AG04450 (cell line): ENCODE data around the gene TMEM271. TPM values are rescaled to one million over a fixed set of nuclear protein-coding genes. Genes with fewer than 3 reads are reported as not detected.

Experiments
- CTCF ChIA-PET: fragments of 300-600, 350-600 bp; formaldehyde crosslinking; extraction: SDS; loops from one replicate; lab custom pipeline; 2022; ENCODE audit warnings: antibody characterized with exemption, inconsistent platforms; lab: Charles Lee
- POLR2A ChIA-PET: fragments of 350-600 bp; formaldehyde crosslinking; extraction: SDS; loops from one replicate; lab custom pipeline; 2021; ENCODE audit warnings: antibody characterized with exemption, inconsistent platforms; lab: Yijun Ruan, JAX
- DNase-seq: peaks from one replicate; pipeline ENCODE4 v3.0.0-alpha.2; 2011; ENCODE audit warnings: low read depth, low spot score
- H3K27ac ChIP-seq: one replicate; pipeline ENCODE4 v1.5.1; 2012; ENCODE audit warnings: low read depth, low read length, control low read depth
- H3K27me3 ChIP-seq: one replicate; pipeline ENCODE4 v1.6.0; 2012; ENCODE audit warnings: low read length; ENCODE audit not compliant: control insufficient read depth, insufficient read depth
- H3K4me3 ChIP-seq: 2 replicates; pipeline ENCODE4 v1.5.1; 2011; ENCODE audit warnings: mild to moderate bottlenecking, low read depth, low read length, control low read depth
- H3K9me3 ChIP-seq: 2 replicates; pipeline ENCODE4 v1.5.1; 2012; ENCODE audit warnings: low read length; ENCODE audit not compliant: control insufficient read depth, insufficient read depth
- polyA minus RNA-seq: library from RNA; depleted of rRNA, polyadenylated mRNA; stranded (reverse); fragments of >200 nt; gene quantifications from 2 replicates; pipeline ENCODE4 v1.2.3, GENCODE V29; 2011; rRNA and poly(A)+ RNA removed
- polyA plus RNA-seq: library from polyadenylated mRNA; depleted of rRNA; stranded (reverse); fragments of >200 nt; gene quantifications from 2 replicates; pipeline ENCODE4 v1.2.3, GENCODE V29; 2011; rRNA removed
- TF ChIP-seq, protein P1 (sequence below): IDR thresholded peaks from 2 replicates; pipeline ENCODE4 v1.5.1; 2011; ENCODE audit warnings: low read depth, low read length, control low read depth, inconsistent platforms

TMEM271 gene, protein sequence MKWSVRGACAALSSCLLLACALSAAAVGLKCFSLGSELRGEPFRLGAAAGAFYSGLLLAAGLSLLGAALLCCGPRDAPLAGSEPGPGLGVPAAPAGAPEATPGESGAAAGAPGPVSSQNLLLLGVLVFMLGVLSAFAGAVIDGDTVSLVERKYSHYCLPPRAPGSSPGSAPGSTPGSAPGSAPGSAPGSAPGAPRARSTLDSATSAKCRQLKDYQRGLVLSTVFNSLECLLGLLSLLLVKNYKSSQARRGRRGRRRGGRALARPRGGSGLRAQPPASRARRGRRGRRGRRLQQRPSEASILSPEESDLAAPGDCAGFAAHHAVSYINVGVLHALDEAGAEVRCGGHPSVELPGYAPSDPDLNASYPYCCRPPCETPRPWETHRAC
- not detected in 2 replicates for polyA plus RNA-seq
- not detected in 2 replicates for polyA minus RNA-seq

DNA sequence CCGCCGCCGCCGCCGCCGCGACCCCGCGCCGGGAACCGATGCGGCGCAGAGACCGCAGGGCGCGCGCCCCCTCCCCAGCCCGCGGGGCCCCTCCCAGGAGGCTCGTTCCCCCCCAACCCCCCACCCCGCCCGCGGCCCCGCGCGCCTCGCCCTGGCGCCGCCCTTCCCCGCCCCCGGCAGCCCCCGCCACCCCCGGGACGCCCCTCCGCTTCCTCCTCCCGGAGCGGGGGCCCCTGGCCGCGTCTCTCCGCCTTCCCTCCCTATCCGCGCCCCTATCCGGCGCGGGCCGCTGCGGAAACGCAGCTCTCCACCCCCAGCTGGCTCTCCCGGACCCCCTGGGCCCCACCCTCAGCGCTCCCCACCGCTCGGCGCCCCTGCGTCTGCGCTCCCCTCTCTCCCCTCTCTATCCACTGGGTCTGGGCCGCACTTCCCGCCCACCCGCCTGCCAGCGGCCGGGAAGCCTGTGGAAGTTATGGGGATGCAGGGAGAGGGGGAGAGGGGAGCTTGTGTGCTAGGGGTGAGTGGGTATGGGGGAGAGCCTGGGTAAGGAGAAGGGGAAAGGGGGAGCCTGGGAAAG, at the start of gene TMEM271:
TMEM271 (minus strand) TSS at position 51 of the 577 bp plus-strand sequence. CDS start 233 bp downstream, outside the sequence.
- Histone ChIP-seq H3K4me3 (no peak within 1 kb of the TSS), H3K9me3 (no peaks in the 10 kb centered on the region; the same call in 1 of the 2 replicates), H3K27me3 (peaks cover 50% of the 10 kb centered on the region), H3K27ac (no peak within 1 kb of the TSS)
- POLR2A ChIA-PET: no interaction called here
- no peak for DNase-seq
- TF ChIP-seq, protein P1, sequence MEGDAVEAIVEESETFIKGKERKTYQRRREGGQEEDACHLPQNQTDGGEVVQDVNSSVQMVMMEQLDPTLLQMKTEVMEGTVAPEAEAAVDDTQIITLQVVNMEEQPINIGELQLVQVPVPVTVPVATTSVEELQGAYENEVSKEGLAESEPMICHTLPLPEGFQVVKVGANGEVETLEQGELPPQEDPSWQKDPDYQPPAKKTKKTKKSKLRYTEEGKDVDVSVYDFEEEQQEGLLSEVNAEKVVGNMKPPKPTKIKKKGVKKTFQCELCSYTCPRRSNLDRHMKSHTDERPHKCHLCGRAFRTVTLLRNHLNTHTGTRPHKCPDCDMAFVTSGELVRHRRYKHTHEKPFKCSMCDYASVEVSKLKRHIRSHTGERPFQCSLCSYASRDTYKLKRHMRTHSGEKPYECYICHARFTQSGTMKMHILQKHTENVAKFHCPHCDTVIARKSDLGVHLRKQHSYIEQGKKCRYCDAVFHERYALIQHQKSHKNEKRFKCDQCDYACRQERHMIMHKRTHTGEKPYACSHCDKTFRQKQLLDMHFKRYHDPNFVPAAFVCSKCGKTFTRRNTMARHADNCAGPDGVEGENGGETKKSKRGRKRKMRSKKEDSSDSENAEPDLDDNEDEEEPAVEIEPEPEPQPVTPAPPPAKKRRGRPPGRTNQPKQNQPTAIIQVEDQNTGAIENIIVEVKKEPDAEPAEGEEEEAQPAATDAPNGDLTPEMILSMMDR: no peak
- CTCF ChIA-PET: no interaction called here

GRCh38 chr4:625631-626161, 49.6 kb upstream of the TMEM271 start:
- Histone ChIP-seq H3K27ac (no peak overlapping the region), H3K27me3 (no peaks in the 10 kb centered on the region), H3K4me3 (no peak overlapping the region), H3K9me3 (peaks cover 83% of the 10 kb centered on the region)
- TF ChIP-seq, protein P1: no peak
- CTCF ChIA-PET: no interaction called here
- POLR2A ChIA-PET: no interaction called here
- no peak for DNase-seq

DNA sequence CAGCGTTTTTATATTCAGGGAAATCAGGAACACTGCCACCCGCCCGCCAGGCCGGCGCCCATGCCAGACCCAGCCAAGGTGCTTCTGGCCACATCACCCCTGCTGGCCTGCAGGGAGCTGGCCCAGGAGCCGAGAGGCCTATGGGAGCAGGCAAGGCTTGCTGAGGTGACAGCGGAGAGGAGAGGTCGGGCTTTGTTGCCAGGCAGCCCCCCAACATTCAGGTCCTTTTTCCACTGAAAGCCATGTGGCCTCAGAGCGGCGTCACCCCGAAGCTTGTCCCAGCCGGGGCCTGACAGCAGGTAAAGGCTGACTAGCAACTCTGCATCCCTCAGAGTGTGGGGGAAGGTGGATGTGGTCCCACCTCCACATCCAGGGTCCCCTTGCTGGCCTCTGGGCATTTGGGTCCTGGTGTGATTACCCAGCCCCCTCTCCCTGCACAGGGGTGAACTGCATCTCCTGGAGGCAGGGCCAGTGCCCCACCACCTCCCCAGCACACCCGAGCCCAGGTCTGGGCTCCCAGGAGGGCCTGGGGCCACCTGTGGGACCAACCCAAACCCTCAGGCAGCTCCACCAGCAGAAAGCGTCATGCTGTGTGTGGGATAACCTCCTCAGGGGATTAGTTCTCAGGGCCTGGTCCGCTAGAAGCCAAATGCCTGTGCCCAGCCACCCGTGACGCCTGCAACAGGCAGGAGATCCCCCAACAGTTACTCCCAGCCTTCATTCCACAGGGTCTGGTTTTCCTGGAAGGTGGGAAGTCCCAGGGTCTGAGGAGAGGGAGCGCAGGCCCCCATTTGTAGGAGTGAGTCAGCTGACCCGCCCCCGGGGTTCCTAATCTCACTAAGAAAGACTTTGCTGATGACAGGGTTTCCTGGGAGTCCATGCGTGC, 48.9 kb upstream of the TMEM271 start, which contains the start of gene PDE6B:
PDE6B (plus strand) TSS at position 869 of the 886 bp plus-strand sequence. CDS start 54 bp downstream, outside the sequence.
- ChIA-PET POLR2A (no interaction called here), CTCF (no interaction called here)
- no peak for DNase-seq
- Histone ChIP-seq H3K27ac (no peak within 1 kb of the TSS), H3K4me3 (no peak within 1 kb of the TSS), H3K27me3 (no peaks in the 10 kb centered on the region), H3K9me3 (peaks cover 76% of the 10 kb centered on the region)
- TF ChIP-seq, protein P1: no peak

DNA sequence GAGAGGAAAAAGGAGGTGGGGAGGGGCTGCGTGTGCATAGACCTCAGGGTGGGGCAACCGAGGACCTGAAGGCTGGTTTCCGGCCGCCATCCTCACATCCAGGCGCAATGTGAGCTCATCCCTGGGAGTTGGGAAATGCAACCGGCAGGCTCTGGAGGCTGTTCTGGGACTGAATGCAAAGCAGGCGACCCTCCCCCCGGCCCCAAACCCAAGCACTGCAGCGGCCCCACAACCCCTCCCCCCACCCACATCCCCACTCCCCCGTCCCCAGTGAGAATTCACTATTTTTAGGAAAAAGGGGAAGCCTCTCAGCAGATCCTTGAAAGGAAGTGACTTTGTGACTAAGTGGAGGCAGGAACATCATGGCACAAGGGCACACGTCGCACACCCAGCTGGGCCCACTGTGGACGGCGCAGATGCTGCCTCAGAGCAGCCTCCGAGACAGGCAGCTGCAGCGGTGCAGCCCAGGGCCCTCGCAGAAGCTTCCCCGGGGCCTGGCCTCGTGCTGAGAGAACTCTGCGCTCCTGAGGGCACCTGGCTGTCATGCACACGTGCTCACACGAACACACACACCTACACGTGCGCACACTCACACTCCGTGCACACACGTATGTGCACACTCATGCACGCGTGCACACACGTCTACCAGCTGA, 47.9 kb upstream of the TMEM271 start:
- DNase-seq: no peak
- H3K9me3 ChIP-seq: peaks cover 67% of the 10 kb centered on the region
- POLR2A ChIA-PET: no interaction called here
- no peaks in the 10 kb centered on the region for H3K27me3 ChIP-seq
- CTCF ChIA-PET: no interaction called here
- no peak overlapping the region for H3K27ac ChIP-seq
- no peak overlapping the region for H3K4me3 ChIP-seq
- TF ChIP-seq, protein P1: no peak
